ENCODE measurements around the gene ATXN1.

Gene ATXN1

DNA sequence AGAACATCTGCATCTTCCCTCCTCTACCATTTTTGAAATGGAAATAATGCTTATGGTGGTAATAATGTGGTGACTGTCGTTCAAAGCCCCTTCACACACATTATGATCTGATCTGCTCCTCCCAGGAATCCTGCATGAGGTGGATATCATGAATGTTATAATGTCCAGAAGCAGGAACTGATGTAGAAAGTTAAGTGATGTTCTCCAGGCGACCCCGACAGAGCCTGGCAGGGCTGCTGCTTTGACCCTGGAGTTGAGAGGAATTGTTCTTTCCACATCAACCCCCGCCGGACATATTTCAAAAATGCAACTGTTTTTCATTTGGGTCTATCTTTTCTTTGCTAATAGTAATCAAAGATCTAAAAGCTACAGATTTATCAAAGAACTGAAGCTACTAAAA, 391.3 kb downstream of the ATXN1 start:
- TF ChIP-seq, protein P1, sequence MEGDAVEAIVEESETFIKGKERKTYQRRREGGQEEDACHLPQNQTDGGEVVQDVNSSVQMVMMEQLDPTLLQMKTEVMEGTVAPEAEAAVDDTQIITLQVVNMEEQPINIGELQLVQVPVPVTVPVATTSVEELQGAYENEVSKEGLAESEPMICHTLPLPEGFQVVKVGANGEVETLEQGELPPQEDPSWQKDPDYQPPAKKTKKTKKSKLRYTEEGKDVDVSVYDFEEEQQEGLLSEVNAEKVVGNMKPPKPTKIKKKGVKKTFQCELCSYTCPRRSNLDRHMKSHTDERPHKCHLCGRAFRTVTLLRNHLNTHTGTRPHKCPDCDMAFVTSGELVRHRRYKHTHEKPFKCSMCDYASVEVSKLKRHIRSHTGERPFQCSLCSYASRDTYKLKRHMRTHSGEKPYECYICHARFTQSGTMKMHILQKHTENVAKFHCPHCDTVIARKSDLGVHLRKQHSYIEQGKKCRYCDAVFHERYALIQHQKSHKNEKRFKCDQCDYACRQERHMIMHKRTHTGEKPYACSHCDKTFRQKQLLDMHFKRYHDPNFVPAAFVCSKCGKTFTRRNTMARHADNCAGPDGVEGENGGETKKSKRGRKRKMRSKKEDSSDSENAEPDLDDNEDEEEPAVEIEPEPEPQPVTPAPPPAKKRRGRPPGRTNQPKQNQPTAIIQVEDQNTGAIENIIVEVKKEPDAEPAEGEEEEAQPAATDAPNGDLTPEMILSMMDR (IDR thresholded peaks at IDR 0.05; ENCODE audit: low read depth, low read length) = no peak
- no peak overlapping the region for H3K4me3 ChIP-seq (ENCODE audit: low read depth, low read length)

DNA sequence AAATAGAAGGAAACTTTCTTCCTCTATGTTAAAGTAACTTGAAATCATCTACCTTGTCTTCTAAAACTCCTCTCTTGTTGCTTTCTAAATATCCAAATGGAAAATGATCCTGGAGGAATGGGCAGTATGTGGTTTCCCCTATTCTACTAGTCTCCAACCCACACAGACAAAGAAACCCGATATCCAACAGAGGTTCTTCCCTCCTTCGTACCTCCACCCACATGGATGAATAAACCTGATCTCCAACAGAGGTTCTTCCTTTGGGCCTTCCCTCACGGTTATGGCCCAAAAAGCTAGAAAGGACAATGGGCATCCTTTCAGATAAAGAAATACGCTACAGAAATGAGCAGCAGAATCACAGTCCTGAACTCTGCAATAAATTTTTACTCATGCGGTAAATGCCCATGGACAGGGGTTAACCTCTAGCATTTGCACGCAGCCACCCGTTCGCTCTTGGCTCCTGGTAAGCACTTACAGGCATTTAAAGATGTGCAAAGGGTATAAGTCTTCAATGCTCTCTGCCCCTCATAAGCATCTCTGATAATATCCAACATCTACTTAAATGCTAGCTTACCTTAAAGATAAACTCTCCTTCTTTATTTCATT, 392.0 kb downstream of the ATXN1 start:
- no peak overlapping the region for H3K4me3 ChIP-seq (ENCODE audit: low read depth, low read length)
- TF ChIP-seq, protein P1 (IDR thresholded peaks at IDR 0.05; ENCODE audit: low read depth, low read length) = no peak

DNA sequence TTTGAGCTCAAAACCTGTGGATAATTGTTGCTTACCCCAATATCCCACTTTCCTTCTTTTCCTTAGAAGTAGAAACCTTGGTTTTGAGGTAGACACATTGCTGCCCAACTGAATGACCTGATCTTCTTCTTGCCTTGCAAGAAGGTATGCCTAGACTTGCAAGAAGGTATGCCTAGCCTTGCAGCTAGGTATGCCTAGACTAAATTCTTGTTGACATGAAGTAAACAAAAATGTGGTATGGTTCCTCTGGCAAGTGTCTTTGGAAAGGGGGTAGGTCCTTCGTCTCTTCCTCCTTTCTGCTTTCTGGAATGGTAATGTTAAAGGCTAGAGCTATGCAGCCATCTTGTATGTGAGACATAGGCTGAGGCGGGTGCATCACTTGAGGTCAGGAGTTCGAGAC, 393.7 kb downstream of the ATXN1 start:
- H3K4me3 ChIP-seq (ENCODE audit: low read depth, low read length) = no peak overlapping the region
- TF ChIP-seq, protein P1 (IDR thresholded peaks at IDR 0.05; ENCODE audit: low read depth, low read length) = no peak

DNA sequence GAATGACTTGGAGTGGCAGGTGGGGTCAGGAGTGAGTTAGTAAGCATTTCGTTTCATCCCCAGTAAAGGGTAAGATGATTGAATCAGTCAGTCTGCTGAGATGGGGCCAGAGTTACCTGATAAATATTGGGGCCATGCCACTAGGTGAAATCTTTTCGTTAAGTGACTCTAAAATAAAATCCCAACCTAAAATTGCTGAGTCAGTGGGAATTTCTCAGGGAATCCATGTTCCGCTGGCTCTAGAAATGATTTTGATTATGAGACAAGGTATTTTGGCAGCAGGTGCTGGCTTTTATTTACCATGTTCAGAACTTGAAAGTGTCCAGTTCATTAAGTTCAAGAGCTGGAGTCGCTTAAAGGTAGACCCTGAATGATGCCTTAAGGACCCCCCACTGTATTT, 397.5 kb downstream of the ATXN1 start:
- TF ChIP-seq, protein P1 (IDR thresholded peaks at IDR 0.05; ENCODE audit: low read depth, low read length) = no peak

DNA sequence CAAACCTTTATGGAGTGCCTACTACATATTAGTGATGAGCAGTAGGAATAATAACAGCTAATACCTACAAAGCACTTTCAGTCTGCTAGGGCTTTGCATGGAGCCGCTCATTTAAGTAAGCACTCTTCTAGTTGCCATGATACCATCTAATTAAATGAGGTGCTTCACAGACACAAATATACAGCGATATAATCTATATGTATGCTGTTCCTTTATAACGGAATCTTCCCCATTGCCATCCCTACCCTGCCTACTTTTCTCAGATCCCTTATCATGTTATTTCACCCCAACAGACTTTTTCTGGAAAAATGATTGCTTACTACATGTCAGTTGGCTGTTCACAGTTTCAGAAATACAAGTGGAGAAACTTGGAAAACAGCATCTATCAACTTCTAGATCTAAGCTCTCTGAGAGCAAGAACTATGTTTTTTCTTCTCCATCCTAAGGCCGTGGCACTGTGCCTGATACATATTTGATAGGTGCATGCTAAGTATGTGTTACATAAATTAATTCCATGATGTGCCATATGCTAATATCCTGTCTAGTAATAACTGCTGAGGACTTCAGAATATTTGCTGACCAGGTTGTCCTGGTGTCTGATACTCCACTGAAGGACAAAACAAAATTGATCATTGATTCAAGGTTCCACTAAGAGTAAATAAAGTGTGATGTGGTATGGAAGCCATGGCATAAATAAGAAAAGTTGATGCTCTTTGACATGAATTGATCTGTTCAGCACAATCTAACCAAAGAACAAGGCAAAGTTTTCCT, 398.3 kb downstream of the ATXN1 start:
- TF ChIP-seq, protein P1 (IDR thresholded peaks at IDR 0.05; ENCODE audit: low read depth, low read length) = no peak
- H3K4me3 ChIP-seq (ENCODE audit: low read depth, low read length) = no peak overlapping the region

More for the DNA sequence above, 397.5 kb downstream of the ATXN1 start:
- H3K4me3 ChIP-seq (ENCODE audit: low read depth, low read length) = no peak overlapping the region

DNA sequence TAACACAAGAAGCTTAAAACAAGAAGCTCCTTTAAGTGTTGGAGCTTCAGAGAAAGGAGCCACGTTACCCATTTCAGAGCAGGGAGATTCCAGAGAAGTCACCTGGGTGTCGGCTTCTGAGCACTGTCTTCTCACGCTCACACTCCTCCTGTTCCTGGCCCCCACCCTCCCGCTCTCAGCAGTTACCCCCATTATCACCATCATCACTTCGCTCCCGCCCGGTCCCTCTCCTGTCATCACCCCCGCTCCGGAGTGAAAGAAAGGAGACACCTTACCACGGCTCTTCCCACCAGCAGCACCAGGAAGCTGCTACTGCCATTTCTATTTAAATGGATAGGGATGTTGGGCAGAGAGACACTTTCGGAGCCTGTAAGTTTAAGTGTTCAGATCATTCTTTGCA, 399.0 kb downstream of the ATXN1 start:
- no peak overlapping the region for H3K4me3 ChIP-seq (ENCODE audit: low read depth, low read length)
- TF ChIP-seq, protein P1 (IDR thresholded peaks at IDR 0.05; ENCODE audit: low read depth, low read length) = no peak

DNA sequence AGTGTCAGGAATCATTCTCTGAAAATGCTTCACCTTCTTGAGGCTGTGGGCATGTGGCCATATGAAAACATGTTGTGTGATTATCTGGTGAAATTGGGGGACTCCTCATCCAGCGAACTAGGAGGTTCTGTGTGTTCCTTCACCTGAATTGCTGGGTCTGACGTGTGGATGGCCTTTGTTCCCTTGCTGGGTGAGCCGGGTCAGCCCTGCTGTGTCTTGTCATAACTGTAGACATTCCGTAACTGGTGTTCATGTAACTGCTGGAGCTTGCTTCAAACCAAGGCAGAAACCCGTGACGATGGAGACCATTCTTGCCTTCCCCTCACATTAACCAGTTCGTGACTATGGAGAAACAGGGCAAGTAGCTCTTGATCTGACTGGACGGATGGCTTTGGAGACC, 399.4 kb downstream of the ATXN1 start:
- no peak overlapping the region for H3K4me3 ChIP-seq (ENCODE audit: low read depth, low read length)
- TF ChIP-seq, protein P1 (IDR thresholded peaks at IDR 0.05; ENCODE audit: low read depth, low read length) = no peak
